ENCODE data around the gene SUSD2. TPM values are rescaled to one million over a fixed set of nuclear protein-coding genes. Genes with fewer than 3 reads are reported as not detected.
"Not testable (repeated sequence)": the region's sequence is repeated elsewhere in the genome, so short reads cannot be mapped to it uniquely, and the experiment has no call there.

SUSD2 gene
- total RNA-seq, 2 donors from 2014 or later: 0.55 to 0.60 TPM

DNA sequence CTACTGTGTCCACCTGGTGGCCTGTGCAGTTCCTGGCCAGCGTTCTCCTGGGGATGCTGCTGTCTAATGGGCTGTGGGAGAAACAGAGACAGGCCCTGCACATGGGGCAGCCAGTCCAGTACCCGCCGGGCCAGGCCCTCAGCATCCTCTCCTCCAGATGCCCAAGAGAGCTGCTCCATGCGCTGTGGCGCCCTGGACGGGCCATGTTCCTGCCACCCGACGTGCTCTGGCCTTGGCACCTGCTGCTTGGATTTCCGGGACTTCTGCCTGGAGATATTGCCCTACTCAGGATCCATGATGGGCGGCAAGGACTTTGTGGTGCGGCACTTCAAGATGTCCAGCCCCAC, 1.6 kb downstream of the SUSD2 start:
- not testable (repeated sequence) for H3K36me3 Mint-ChIP-seq (ENCODE audit: insufficient read depth in 2 of 2); H3K4me3 Mint-ChIP-seq; H3K4me1 Mint-ChIP-seq (ENCODE audit: low read depth); H3K9me3 Mint-ChIP-seq; ATAC-seq (replicated peaks in 1 of 2); H3K27me3 Mint-ChIP-seq (ENCODE audit: low read depth); H3K27ac Mint-ChIP-seq; DNase-seq

DNA sequence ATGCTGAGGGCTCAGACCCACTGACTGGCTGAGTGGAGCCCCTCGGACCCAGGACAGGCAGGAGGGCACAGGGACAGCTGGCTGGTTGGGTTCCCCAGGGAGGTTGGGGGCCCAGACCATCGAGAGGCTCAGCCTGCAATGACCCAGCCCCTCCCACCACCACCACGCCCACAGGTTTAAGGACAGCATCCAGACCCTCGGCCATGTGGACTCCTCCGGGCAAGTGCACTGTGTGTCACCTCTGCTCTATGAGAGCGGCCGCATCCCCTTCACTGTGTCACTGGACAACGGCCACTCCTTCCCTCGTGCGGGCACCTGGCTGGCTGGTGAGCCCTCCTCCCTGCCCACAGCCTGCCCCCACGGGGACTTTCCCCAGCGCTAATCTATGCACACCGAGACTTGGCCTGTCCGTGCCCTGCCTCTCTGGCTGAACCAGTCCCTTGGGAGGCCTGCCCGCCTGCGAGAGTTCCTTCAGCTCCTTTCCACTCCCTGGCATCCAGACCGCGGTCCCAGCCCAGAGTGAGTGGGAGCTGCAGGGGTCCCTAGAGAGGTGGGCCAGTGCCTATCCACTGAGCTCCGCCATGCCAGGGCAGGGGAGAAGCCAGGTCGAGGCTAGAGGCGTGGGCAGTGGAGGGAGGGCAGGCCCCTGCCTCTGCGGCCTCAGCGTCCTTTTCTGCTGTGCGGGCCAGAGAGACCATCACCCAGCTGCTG, 2.2 kb downstream of the SUSD2 start:
- ATAC-seq (replicated peaks in 1 of 2) (no peak), DNase-seq (no peak)
- Mint-ChIP-seq H3K4me1 (ENCODE audit: low read depth) (no peaks in the 10 kb centered on the region), H3K4me3 (no peak overlapping the region), H3K36me3 (ENCODE audit: insufficient read depth in 2 of 2) (no peaks in the 10 kb centered on the region), H3K27ac (no peak overlapping the region), H3K27me3 (ENCODE audit: low read depth) (no peaks in the 10 kb centered on the region), H3K9me3 (no peaks in the 10 kb centered on the region)

DNA sequence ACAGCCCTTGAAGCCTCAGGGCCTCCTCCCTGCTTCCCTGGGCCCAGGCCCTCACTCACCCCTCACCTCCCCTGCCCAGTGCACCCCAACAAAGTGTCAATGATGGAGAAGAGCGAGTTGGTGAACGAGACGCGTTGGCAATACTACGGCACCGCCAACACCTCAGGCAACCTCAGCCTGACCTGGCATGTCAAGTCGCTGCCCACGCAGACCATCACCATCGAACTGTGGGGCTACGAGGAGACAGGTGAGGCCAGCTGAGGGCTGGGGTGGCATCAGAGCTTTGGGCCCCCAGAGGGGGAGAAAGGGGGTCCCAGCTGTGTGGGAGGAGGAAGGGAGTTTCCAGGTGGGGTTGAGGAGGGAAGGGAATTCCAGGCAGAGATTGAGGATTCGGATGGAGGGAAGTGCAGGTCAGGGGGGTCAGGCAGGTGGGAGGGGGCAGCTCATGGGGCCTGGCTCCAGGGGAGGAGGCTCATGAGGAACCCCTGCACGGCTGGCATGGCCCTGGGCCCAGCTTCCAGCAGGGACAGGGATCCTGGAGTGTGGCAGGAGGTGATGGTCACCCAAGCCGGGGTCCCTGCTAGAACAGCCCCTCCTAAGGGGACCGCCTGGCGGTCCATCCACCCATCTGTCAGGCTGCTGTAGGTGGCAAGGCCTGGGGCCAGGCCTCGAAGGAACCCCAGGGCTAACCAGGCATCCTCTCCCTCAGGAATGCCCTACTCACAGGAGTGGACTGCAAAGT, 2.9 kb downstream of the SUSD2 start:
- H3K4me1 Mint-ChIP-seq (ENCODE audit: low read depth): no peaks in the 10 kb centered on the region
- no peak for DNase-seq

DNA sequence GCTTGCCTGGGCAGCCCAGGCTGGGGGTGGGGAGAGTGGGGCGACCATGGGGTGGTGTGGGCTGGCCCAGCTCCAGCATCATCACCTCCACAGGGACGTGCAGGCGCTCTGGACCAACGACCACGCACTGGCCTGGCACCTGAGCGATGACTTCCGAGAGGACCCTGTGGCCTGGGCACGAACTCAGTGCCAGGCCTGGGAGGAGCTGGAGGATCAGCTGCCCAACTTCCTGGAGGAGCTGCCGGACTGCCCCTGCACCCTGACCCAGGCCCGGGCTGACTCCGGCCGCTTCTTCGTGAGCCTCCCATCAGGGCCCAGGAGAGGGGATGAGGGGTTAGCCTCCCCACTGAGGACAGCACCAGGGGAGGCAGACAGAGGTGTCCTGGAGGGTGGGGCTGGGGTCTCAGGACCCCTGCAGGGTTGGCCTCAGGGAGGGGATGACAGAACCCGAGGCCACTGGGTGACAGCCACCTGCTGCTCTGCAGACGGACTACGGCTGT, 3.8 kb downstream of the SUSD2 start:
- H3K4me1 Mint-ChIP-seq (ENCODE audit: low read depth): no peaks in the 10 kb centered on the region
- no peaks in the 10 kb centered on the region for H3K27me3 Mint-ChIP-seq (ENCODE audit: low read depth)
- no peaks in the 10 kb centered on the region for H3K9me3 Mint-ChIP-seq
- ATAC-seq (replicated peaks in 1 of 2): no peak
- no peaks in the 10 kb centered on the region for H3K36me3 Mint-ChIP-seq (ENCODE audit: insufficient read depth in 2 of 2)
- DNase-seq: no peak
- no peak overlapping the region for H3K27ac Mint-ChIP-seq
- H3K4me3 Mint-ChIP-seq: no peak overlapping the region

More for the DNA sequence above, 2.9 kb downstream of the SUSD2 start:
- Mint-ChIP-seq H3K27me3 (ENCODE audit: low read depth) (no peaks in the 10 kb centered on the region), H3K36me3 (ENCODE audit: insufficient read depth in 2 of 2) (no peaks in the 10 kb centered on the region), H3K9me3 (no peaks in the 10 kb centered on the region), H3K27ac (no peak overlapping the region), H3K4me3 (no peak overlapping the region)
- no peak for ATAC-seq (replicated peaks in 1 of 2)

DNA sequence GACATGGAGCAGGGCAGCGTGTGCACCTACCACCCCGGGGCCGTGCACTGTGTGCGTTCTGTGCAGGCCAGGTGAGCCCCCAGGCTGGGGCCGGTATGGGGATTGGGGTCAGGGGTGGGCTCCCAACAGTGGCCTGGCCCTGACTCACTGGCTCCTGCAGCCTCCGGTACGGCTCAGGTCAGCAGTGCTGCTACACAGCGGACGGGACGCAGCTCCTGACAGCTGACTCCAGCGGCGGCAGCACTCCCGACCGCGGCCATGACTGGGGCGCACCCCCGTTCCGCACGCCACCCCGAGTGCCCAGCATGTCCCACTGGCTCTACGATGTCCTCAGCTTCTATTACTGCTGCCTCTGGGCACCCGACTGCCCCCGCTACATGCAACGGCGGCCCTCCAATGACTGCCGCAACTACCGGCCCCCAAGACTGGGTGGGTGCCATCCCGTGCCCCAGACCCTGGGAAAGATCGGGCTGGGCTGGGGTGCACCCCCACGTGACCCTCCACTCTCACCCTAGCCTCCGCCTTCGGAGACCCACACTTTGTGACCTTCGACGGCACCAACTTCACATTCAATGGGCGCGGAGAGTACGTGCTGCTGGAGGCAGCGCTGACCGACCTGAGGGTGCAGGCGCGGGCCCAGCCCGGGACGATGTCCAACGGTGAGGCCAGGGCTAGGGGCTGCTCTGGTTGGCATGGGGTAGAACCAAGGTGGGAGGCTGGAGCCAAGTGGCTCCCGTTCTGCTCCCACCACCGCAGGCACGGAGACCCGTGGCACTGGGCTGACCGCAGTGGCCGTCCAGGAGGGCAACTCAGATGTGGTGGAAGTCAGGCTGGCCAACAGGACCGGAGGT, 4.4 kb downstream of the SUSD2 start:
- no peaks in the 10 kb centered on the region for H3K36me3 Mint-ChIP-seq (ENCODE audit: insufficient read depth in 2 of 2)
- ATAC-seq (replicated peaks in 1 of 2) (no peak), DNase-seq (no peak)
- no peaks in the 10 kb centered on the region for H3K4me1 Mint-ChIP-seq (ENCODE audit: low read depth)
- no peaks in the 10 kb centered on the region for H3K9me3 Mint-ChIP-seq
- H3K27me3 Mint-ChIP-seq (ENCODE audit: low read depth): no peaks in the 10 kb centered on the region
- H3K27ac Mint-ChIP-seq: no peak overlapping the region
- H3K4me3 Mint-ChIP-seq: no peak overlapping the region

DNA sequence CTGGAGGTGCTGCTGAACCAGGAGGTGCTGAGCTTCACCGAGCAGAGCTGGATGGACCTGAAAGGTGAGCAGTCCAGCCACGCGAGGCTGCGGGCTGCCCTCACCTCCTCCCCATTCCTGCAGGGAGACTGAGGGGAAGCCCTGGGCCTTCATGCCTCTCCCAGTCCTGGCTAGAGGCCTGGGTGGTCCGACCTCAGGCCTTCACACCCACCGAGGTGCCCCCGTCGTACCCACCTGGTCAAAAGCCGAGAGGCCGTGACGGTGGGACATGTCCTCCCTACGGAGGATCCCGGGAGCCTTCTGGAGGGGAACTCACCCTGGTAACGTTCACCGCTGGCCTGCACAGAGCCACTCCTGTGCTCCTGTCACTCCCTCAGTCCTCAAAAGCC, 5.1 kb downstream of the SUSD2 start:
- no peak overlapping the region for H3K4me3 Mint-ChIP-seq
- H3K9me3 Mint-ChIP-seq: no peaks in the 10 kb centered on the region
- no peak overlapping the region for H3K27ac Mint-ChIP-seq
- no peak for DNase-seq
- H3K4me1 Mint-ChIP-seq (ENCODE audit: low read depth): no peaks in the 10 kb centered on the region
- no peaks in the 10 kb centered on the region for H3K36me3 Mint-ChIP-seq (ENCODE audit: insufficient read depth in 2 of 2)
- no peak for ATAC-seq (replicated peaks in 1 of 2)
- H3K27me3 Mint-ChIP-seq (ENCODE audit: low read depth): no peaks in the 10 kb centered on the region

DNA sequence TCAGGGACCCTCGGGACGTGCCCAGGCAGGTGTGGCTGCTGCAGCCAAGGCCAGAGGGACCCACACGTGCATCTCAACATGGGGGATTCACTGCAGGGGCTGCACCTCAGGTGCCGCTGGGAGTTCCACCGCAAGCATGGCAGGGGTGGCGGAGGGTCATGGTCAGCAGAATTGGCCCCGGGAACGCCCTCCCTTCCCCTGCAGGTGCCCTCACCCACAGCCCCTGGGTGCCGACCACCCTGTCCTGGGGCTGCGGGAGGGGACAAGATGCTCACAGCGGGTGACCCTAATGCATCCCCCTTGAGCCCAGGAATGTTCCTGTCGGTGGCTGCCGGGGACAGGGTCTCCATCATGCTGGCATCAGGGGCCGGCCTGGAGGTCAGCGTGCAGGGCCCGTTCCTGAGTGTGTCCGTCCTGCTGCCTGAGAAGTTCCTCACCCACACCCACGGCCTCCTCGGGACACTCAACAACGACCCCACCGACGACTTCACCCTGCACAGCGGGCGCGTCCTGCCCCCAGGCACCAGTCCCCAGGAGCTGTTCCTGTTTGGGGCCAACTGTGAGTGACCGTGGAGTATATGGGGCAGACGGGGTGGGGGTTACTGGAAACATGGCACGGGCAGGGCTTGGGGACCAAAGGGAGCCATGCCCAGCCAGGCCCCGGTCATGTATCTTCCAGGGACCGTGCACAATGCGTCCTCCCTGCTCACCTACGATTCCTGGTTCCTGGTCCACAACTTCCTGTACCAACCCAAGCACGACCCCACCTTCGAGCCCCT, 5.8 kb downstream of the SUSD2 start:
- no peaks in the 10 kb centered on the region for H3K36me3 Mint-ChIP-seq (ENCODE audit: insufficient read depth in 2 of 2)
- H3K27me3 Mint-ChIP-seq (ENCODE audit: low read depth): no peaks in the 10 kb centered on the region
- no peaks in the 10 kb centered on the region for H3K4me1 Mint-ChIP-seq (ENCODE audit: low read depth)
- ATAC-seq (replicated peaks in 1 of 2): no peak
- H3K4me3 Mint-ChIP-seq: no peak overlapping the region
- no peaks in the 10 kb centered on the region for H3K9me3 Mint-ChIP-seq
- no peak overlapping the region for H3K27ac Mint-ChIP-seq
- DNase-seq: no peak

DNA sequence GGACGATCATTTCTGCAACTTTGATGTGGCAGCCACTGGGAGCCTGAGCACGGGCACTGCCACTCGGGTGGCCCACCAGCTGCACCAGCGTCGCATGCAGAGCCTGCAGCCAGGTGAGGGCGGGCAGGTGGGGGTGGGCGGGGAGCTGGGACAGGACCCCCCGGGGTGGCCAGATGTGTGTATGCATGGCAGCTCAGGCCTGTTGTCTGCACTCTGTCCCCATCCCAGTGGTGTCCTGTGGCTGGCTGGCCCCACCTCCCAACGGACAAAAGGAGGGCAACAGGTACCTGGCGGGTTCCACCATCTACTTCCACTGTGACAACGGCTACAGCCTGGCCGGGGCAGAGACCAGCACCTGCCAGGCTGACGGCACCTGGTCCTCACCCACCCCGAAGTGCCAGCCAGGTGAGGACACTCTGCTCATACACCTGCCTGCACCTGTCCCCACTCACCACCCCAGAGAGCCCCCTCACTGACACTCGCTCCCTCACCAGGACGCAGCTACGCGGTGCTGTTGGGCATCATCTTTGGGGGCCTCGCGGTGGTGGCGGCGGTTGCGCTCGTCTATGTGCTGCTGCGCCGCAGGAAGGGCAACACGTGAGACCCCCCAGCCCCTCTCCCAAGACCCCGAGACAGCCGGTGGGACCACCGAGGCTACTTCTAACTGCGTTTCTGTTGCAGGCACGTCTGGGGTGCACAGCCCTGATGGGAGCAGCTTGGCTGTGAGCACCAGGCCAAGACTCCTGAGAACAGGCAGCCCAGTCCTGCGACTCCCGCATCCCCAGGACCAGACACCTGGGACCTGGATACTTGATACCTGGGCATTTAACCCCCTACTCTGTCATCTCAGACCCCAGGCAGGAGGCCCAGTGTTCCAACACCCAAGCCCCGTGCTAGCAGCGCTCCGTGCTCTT, 6.7 kb downstream of the SUSD2 start:
- ATAC-seq (replicated peaks in 1 of 2): no peak
- Mint-ChIP-seq H3K9me3 (no peaks in the 10 kb centered on the region), H3K27ac (no peak overlapping the region), H3K27me3 (ENCODE audit: low read depth) (no peaks in the 10 kb centered on the region), H3K4me3 (no peak overlapping the region), H3K4me1 (ENCODE audit: low read depth) (no peaks in the 10 kb centered on the region), H3K36me3 (ENCODE audit: insufficient read depth in 2 of 2) (no peaks in the 10 kb centered on the region)
- no peak for DNase-seq

DNA sequence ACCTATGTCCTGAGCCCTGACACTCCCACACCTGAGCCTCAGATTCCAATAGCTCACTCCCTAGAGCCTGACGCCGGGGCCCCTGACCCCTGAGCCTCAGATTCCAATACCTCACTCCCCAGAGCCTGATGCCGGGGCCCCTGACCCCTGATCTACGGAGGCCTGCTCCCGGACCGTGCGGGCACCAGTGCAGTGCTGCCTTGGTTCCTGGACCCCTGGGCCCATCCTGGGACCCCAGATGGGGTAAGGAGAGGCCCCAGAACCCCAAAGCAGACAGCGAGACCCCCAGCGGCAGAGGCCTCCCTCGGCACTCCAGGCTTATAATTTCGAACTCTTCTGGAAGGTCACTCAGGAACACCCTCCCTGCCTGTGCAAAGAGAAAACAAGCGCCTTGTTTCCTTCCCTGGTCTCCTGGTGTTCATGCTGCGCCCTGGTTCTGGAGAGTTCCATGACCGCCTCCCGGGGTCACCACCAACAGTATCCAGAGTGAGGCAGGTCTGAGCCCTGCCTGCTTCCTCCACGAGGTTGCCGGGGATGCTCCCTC, 7.5 kb downstream of the SUSD2 start:
- Mint-ChIP-seq H3K27me3 (ENCODE audit: low read depth) (no peaks in the 10 kb centered on the region), H3K4me1 (ENCODE audit: low read depth) (no peaks in the 10 kb centered on the region), H3K36me3 (ENCODE audit: insufficient read depth in 2 of 2) (no peaks in the 10 kb centered on the region), H3K4me3 (no peak overlapping the region), H3K27ac (no peak overlapping the region), H3K9me3 (no peaks in the 10 kb centered on the region)
- no peak for ATAC-seq (replicated peaks in 1 of 2)
- DNase-seq: no peak

DNA sequence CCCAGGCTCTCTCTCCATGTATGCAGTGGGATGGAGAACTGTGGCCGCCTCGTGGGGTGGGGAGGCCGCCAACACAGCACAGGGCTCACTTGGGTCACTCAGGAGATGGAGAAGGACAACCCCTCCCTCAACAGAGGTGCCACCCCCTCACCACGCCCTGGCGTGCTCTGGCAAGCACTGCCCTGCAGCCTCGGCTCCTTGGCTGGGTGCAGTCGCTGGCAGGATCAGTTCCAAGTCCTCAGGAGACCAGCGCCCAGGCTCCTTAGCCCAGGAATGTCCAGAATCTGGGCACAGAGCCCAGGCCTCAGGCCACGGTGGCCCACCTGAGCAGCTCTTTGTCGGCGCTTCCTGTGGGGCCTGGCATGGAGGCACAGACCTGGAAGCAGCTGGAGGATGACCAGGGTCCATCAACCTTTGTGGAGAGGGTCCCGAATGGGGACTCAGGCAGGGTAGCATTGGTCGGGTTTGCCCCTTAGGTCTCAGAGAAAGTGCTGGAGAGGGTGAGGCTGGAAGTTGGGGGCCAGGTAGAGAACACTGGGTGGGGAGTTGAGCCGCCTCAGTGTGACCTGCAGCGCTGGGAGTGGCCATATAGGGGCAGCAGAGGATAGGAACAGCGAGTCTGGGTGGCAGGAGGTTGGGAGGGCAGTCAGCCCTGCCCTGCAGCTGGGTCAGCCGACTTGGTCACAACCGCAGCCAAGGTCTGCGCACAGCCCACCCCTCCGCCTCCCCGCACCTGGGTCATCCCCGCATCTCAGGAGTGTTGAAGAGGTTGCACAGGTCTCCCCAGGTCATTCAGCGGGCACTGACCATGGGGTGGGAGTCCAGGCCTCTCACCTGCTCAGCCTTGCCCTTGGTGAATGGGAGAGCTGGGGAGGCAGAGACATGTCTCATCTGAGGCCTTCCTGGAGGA, 8.2 kb downstream of the SUSD2 start:
- peak; percentile 73 to 80 for ATAC-seq (replicated peaks in 1 of 2)
- Mint-ChIP-seq H3K9me3 (no peaks in the 10 kb centered on the region), H3K27me3 (ENCODE audit: low read depth) (no peaks in the 10 kb centered on the region), H3K36me3 (ENCODE audit: insufficient read depth in 2 of 2) (no peaks in the 10 kb centered on the region), H3K4me3 (no peak overlapping the region), H3K27ac (no peak overlapping the region), H3K4me1 (ENCODE audit: low read depth) (no peaks in the 10 kb centered on the region)
- DNase-seq: peak; percentile 61 to 71

DNA sequence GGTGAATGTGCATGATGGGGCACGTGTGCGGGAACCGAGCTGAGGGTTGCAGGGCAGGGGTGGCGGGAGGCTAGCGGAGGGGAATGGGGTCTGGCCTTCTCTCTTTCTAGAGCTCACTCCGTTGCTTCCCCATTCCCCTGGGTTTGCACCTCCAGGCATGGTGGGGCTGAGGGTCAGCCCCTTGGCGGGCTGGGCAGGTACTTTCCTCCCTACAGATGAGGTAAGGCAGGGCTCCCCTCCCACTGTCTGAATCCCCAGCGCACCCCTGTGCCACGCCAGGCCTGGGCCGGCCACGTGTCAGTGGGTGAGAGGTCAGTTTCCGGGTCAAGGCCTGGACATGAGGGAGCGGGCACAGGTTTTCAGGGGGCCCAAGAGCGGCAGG, 8.9 kb downstream of the SUSD2 start:
- no peaks in the 10 kb centered on the region for H3K36me3 Mint-ChIP-seq (ENCODE audit: insufficient read depth in 2 of 2)
- ATAC-seq (replicated peaks in 1 of 2) (peak in 1 of 2 donors; percentile 11), DNase-seq (no peak)
- H3K4me3 Mint-ChIP-seq: no peak overlapping the region
- H3K27ac Mint-ChIP-seq: no peak overlapping the region
- H3K4me1 Mint-ChIP-seq (ENCODE audit: low read depth): no peaks in the 10 kb centered on the region
- no peaks in the 10 kb centered on the region for H3K9me3 Mint-ChIP-seq
- H3K27me3 Mint-ChIP-seq (ENCODE audit: low read depth): no peaks in the 10 kb centered on the region

All from activated T-cell treated with anti-CD3 and anti-CD28 coated beads, Interleukin-2, amount 50 U/mL, for 72 hours (primary cell).